Endothelial cell of umbilical vein (primary cell): Measurements from ENCODE around the gene DLAT. TPM values are rescaled to one million over a fixed set of nuclear protein-coding genes. Genes with fewer than 3 reads are reported as not detected.

Experiments
- Bru-seq: library from RNA; stranded (reverse); fragments of 400-500 nt; gene quantifications from one replicate; lab custom pipeline; 2021; lab: Mats Ljungman, UMichigan
- BruChase-seq, 2 experiments: library from RNA; stranded (reverse); fragments of 400-500 nt; gene quantifications; one replicate each; lab custom pipeline; 2021; lab: Mats Ljungman, UMichigan
- BruUV-seq: library from RNA; stranded (reverse); fragments of 400-500 nt; replicated peaks from 2 replicates; lab custom pipeline; 2021; lab: Mats Ljungman, UMichigan
- CTCF ChIA-PET: fragments of 300-600, 350-600 bp; sonication (Branson Sonifier 250); formaldehyde crosslinking; loops from one replicate; lab custom pipeline; 2021; ENCODE audit warnings: antibody characterized with exemption, inconsistent platforms; lab: Charles Lee
- POLR2A ChIA-PET: fragments of 300-600, 350-600 bp; sonication (Branson Sonifier 250); formaldehyde crosslinking; loops from one replicate; lab custom pipeline; 2021; ENCODE audit warnings: antibody characterized with exemption, inconsistent platforms; lab: Charles Lee
- DNase-seq: peaks from one replicate; pipeline ENCODE4 v3.0.0-alpha.2; 2011; ENCODE audit warnings: low read depth, low spot score
- FAIRE-seq: peaks from 2 replicates; lab custom pipeline; 2011; peaks lifted over from hg19 to GRCh38; lab: Jason Lieb, UNC
- H2AFZ ChIP-seq: 2 replicates; pipeline ENCODE4 v1.6.0; 2012; ENCODE audit warnings: low read depth, low read length, control low read depth, inconsistent platforms
- H3K27ac ChIP-seq: 2 replicates; pipeline ENCODE4 v1.5.1; 2011; ENCODE audit warnings: low read depth, mild to moderate bottlenecking, control low read depth, low read length, moderate library complexity; ENCODE audit not compliant: insufficient read depth
- H3K27me3 ChIP-seq, 2 experiments: 2 replicates each; pipeline versions ENCODE4 v1.6.0 to v1.6.1; 2011; ENCODE audit warnings: low read length in 2 of 2, mixed read lengths in 1 of 2; ENCODE audit not compliant: control insufficient read depth in 2 of 2, insufficient read depth in 2 of 2
- H3K36me3 ChIP-seq, 2 experiments: 2 replicates in 1 of 2; 3 replicates in 1 of 2; pipeline ENCODE4 v1.5.1; 2011; ENCODE audit warnings: low read length in 2 of 2, mild to moderate bottlenecking in 1 of 2, moderate library complexity in 1 of 2; ENCODE audit not compliant: control insufficient read depth in 2 of 2, insufficient read depth in 2 of 2; ENCODE audit errors: extremely low read depth in 1 of 2
- H3K4me1 ChIP-seq: 3 replicates; pipeline ENCODE4 v1.5.1; 2011; ENCODE audit warnings: mild to moderate bottlenecking, low read length; ENCODE audit not compliant: control insufficient read depth, insufficient read depth; ENCODE audit errors: extremely low read depth
- H3K4me2 ChIP-seq: 2 replicates; pipeline ENCODE4 v1.6.1; 2011; ENCODE audit warnings: low read length, control low read depth, mixed read lengths; ENCODE audit not compliant: insufficient read depth
- H3K4me3 ChIP-seq, 3 experiments: fragments of 200-600 bp in 1 of 3; sonication (generic), shearing (Covaris generic) in 1 of 3; replicated peaks in 1 of 3; 2 replicates each; pipeline ENCODE4 v1.5.1; 2011 to 2016; ENCODE audit warnings: control low read depth in 3 of 3, low read length in 3 of 3, mild to moderate bottlenecking in 2 of 3, inconsistent platforms in 1 of 3, low read depth in 1 of 3, moderate library complexity in 1 of 3; ENCODE audit not compliant: insufficient read depth in 1 of 3
- H3K79me2 ChIP-seq: 2 replicates; pipeline ENCODE4 v1.6.0; 2012; ENCODE audit warnings: low read length, inconsistent platforms; ENCODE audit not compliant: control insufficient read depth, insufficient read depth
- H3K9ac ChIP-seq: replicated peaks from 2 replicates; pipeline ENCODE3; 2011; ENCODE audit warnings: low read length, control low read depth; ENCODE audit not compliant: insufficient read depth; ENCODE audit errors: extremely low read depth
- H3K9me1 ChIP-seq: replicated peaks from 3 replicates; pipeline ENCODE4 v1.6.0; 2011; ENCODE audit warnings: mild to moderate bottlenecking, low read length; ENCODE audit not compliant: control insufficient read depth, insufficient read depth; ENCODE audit errors: extremely low read depth
- H3K9me3 ChIP-seq: replicated peaks from 2 replicates; pipeline ENCODE4 v1.5.1; 2012; ENCODE audit warnings: low read length, inconsistent platforms; ENCODE audit not compliant: control insufficient read depth, insufficient read depth
- H4K20me1 ChIP-seq: replicated peaks from 2 replicates; pipeline ENCODE3; 2011; ENCODE audit warnings: mild to moderate bottlenecking, low read length; ENCODE audit not compliant: control insufficient read depth, insufficient read depth; ENCODE audit errors: extremely low read depth
- EZH2 ChIP-seq: IDR thresholded peaks from 2 replicates; pipeline ENCODE4 v1.6.1; 2012; ENCODE audit warnings: borderline replicate concordance, low read depth, mild to moderate bottlenecking, moderate library complexity, low read length, inconsistent platforms; ENCODE audit not compliant: severe bottlenecking
- MYC ChIP-seq: IDR thresholded peaks from one replicate; pipeline ENCODE4 v1.6.1; 2011; ENCODE audit warnings: mild to moderate bottlenecking, low read depth, low read length
- POLR2A ChIP-seq: IDR thresholded peaks from 2 replicates; pipeline ENCODE4 v1.6.1; 2012; ENCODE audit warnings: low read depth, mild to moderate bottlenecking, control low read depth, low read length
- POLR2AphosphoS5 ChIP-seq: IDR thresholded peaks from 2 replicates; pipeline ENCODE4 v1.6.1; 2012; ENCODE audit warnings: low read depth, mild to moderate bottlenecking, control low read depth, low read length, moderate library complexity; ENCODE audit not compliant: insufficient read depth
- dilution Hi-C: fragments of 300-500 bp; cut with MboI; formaldehyde crosslinking; loops from one replicate; pipeline ENCODE4 v1.15.0; 2019; ENCODE audit warnings: low sequenced_read_pairs; ENCODE audit not compliant: extremely low pct_ligation_motif_present
- intact Hi-C: fragments of 100-400 bp; cut with micrococcal nuclease; formaldehyde crosslinking; loops from one replicate; pipeline ENCODE4 v1.10.0; 2022
- long read RNA-seq: library from polyadenylated mRNA; stranded (forward); transcript quantifications from one replicate; pipeline ENCODE4 v2.0.0, GENCODE V29; 2021
- polyA minus RNA-seq, 3 experiments: library from RNA; depleted of rRNA, polyadenylated mRNA; stranded (reverse); fragments of >200 nt; gene quantifications; 1 replicate in 1 of 3; 2 replicates in 2 of 3; pipeline ENCODE4 v1.2.3, GENCODE V29; 2011
- polyA plus RNA-seq, 4 experiments: library from polyadenylated mRNA; depleted of rRNA in 3 of 4; stranded (reverse) in 3 of 4; unstranded in 1 of 4; fragments of >200 nt; gene quantifications; 2 replicates each; pipeline versions ENCODE4 v1.2.1 to v1.2.3, GENCODE V29; 2011 to 2012; ENCODE audit warnings: missing spikeins in 1 of 4
- total RNA-seq: library from RNA; stranded (reverse); gene quantifications from 2 replicates; pipeline ENCODE4 v1.2.3, GENCODE V29; 2021

Gene DLAT
- 40.1 and 41.3 TPM in 2 replicates for total RNA-seq
- 10.5 and 13.3 TPM in 2 replicates for polyA plus RNA-seq
- 18.3 and 22.7 TPM in 2 replicates for polyA plus RNA-seq (2011; cell fraction: cytosol; rRNA removed)
- polyA plus RNA-seq (2011; cell fraction: nucleus; rRNA removed), result 14.8 and 16.6 TPM in 2 replicates
- polyA plus RNA-seq (2012), result 24.6 and 38.2 TPM in 2 replicates
- polyA minus RNA-seq, result 20.8 and 22.5 TPM in 2 replicates
- 43.5 TPM for polyA minus RNA-seq (2011; cell fraction: cytosol; rRNA and poly(A)+ RNA removed)
- 11.1 and 12.8 TPM in 2 replicates for polyA minus RNA-seq (2011; cell fraction: nucleus; rRNA and poly(A)+ RNA removed)
- Bru-seq, nascent RNA, result percentile 80 among the genes with signal in this experiment
- percentile 88 among the genes with signal in this experiment for BruChase-seq, experiment 1, labeled RNA remaining after a 6-hour chase
- percentile 78 among the genes with signal in this experiment for BruChase-seq, experiment 2, labeled RNA remaining after a 2-hour chase
- long read RNA-seq, full-length matches to known transcripts, result 89 of 111 reads
- long read RNA-seq, partial matches to known transcripts, result 7 of 111 reads
- long read RNA-seq, other reads (novel, unspliced or antisense), result 15 of 111 reads

GRCh38 chr11:112024773-112025678 is at the start of gene DLAT:
Gene DLAT, plus strand, starts transcription at chr11:112025408. Its CDS starts 65 bp downstream, at chr11:112025473.
- TF ChIP-seq EZH2, result no peak
- peak; percentile 49 for TF ChIP-seq POLR2AphosphoS5
- peak; percentile 60 for TF ChIP-seq MYC
- peak; percentile 63 for TF ChIP-seq POLR2A
- FAIRE-seq (peak; percentile 79), DNase-seq (peak; percentile 81)
- H3K9ac ChIP-seq, result peak within 1 kb of the TSS; percentile 78
- H3K4me2 ChIP-seq, result peak within 1 kb of the TSS; percentile 93
- H3K9me1 ChIP-seq, result no peaks in the 10 kb centered on the region
- H4K20me1 ChIP-seq, result no peaks in the 10 kb centered on the region
- no peaks in the 10 kb centered on the region for H3K27me3 ChIP-seq
- BruUV-seq, result no TSS peak
- H3K4me1 ChIP-seq, result peaks cover 11% of the 10 kb centered on the region
- peak within 1 kb of the TSS; percentile 63 to 86 (median 82) for H3K4me3 ChIP-seq
- intact Hi-C loops (loop anchor here (1.0 to 2.0 kb wide), 2 partner anchors 146 to 154 kb away; partner anchors contain the start of genes ALG9, CFAP68 and FDXACB1), dilution Hi-C loops (no loop called here)
- peaks cover 9% of the 10 kb centered on the region for H3K79me2 ChIP-seq
- no peaks in the 10 kb centered on the region for H3K9me3 ChIP-seq
- H2AFZ ChIP-seq, result peak within 1 kb of the TSS; percentile 89
- H3K36me3 ChIP-seq, result peaks cover 6 to 9% of the 10 kb centered on the region in 2 experiments
- POLR2A ChIA-PET, result no interaction called here
- peak within 1 kb of the TSS; percentile 64 for H3K27ac ChIP-seq
- CTCF ChIA-PET, result interaction anchor here (0.9 kb wide), 1 partner anchor 93 kb away, joined by 3 read pairs; no protein-coding TSS in a partner anchor
